HepG2 (cell line): ENCODE measurements around the gene MAP4K3. TPM values are rescaled to one million over a fixed set of nuclear protein-coding genes. Genes with fewer than 3 reads are reported as not detected.
"Not testable (repeated sequence)": the region's sequence is repeated elsewhere in the genome, so short reads cannot be mapped to it uniquely, and the experiment has no call there.

ENCODE experiments used
- ATAC-seq: fragments of 200-7000 bp; cut with Tn5 transposase; 3 replicates; pipeline ENCODE4 v1.9.1; 2020; ENCODE audit warnings: mild to moderate bottlenecking, moderate library complexity
- BruUV-seq: library from RNA; stranded (reverse); fragments of 400-500 nt; replicated peaks from 2 replicates; lab custom pipeline; 2021; lab: Mats Ljungman, UMichigan
- CTCF ChIA-PET: fragments of 300-600 bp; formaldehyde crosslinking; extraction: SDS; loops from one replicate; lab custom pipeline; 2021; ENCODE audit warnings: low total read pairs, inconsistent platforms, low intra/inter-chr PET ratio; lab: Yijun Ruan, JAX
- POLR2A ChIA-PET: fragments of 350-600 bp; sonication (Branson Sonifier 250); formaldehyde crosslinking; loops from one replicate; lab custom pipeline; 2020; ENCODE audit warnings: antibody characterized with exemption, inconsistent platforms; lab: Yijun Ruan, JAX
- DNase-seq: peaks from one replicate; pipeline ENCODE4 v3.0.0-alpha.2; 2015; ENCODE audit warnings: low spot score
- FAIRE-seq: peaks from 3 replicates; lab custom pipeline; 2011; peaks lifted over from hg19 to GRCh38; lab: Jason Lieb, UNC
- H2AFZ ChIP-seq: one replicate; pipeline ENCODE4 v1.6.1; 2011; ENCODE audit warnings: low read length, inconsistent platforms
- H3K27ac ChIP-seq: fragments of 300-600 bp; 3 replicates; pipeline ENCODE4 v1.8.0; 2011; ENCODE audit warnings: mixed run types, mild to moderate bottlenecking, mixed read lengths, low read length, inconsistent platforms; ENCODE audit not compliant: insufficient read depth; ENCODE audit errors: extremely low read length
- H3K27me3 ChIP-seq, 2 experiments: fragments of 200-600 bp in 1 of 2; 2 replicates in 1 of 2; 3 replicates in 1 of 2; pipeline versions ENCODE4 v1.6.0 to v1.8.0; 2011; ENCODE audit warnings: low read length in 2 of 2, mild to moderate bottlenecking in 2 of 2, moderate library complexity in 2 of 2, inconsistent platforms in 1 of 2; ENCODE audit not compliant: insufficient read depth in 2 of 2, control insufficient read depth in 1 of 2
- H3K36me3 ChIP-seq, 2 experiments: fragments of 200-600 bp in 1 of 2; replicated peaks in 1 of 2; 2 replicates in 1 of 2; 3 replicates in 1 of 2; pipeline versions ENCODE4 v1.5.1 to v1.8.0; 2011; ENCODE audit warnings: low read length in 2 of 2, inconsistent platforms in 1 of 2; ENCODE audit not compliant: insufficient read depth in 2 of 2, control insufficient read depth in 1 of 2
- H3K4me1 ChIP-seq: 2 replicates; pipeline ENCODE4 v1.5.1; 2012; ENCODE audit warnings: low read length, inconsistent platforms; ENCODE audit not compliant: insufficient read depth
- H3K4me2 ChIP-seq: 2 replicates; pipeline ENCODE4 v1.6.0; 2011; ENCODE audit warnings: low read depth, low read length, inconsistent platforms
- H3K4me3 ChIP-seq, 3 experiments: fragments of 200-600 bp in 1 of 3; sonication (generic), shearing (Covaris generic) in 1 of 3; replicated peaks in 1 of 3; 2 replicates each; pipeline ENCODE4 v1.5.1; 2011 to 2016; ENCODE audit warnings: low read length in 3 of 3, inconsistent platforms in 2 of 3, low read depth in 2 of 3, mild to moderate bottlenecking in 2 of 3, control low read depth in 1 of 3, mixed read lengths in 1 of 3; ENCODE audit not compliant: insufficient read depth in 1 of 3
- H3K79me2 ChIP-seq: one replicate; pipeline ENCODE4 v1.6.1; 2011; ENCODE audit warnings: low read length, inconsistent platforms; ENCODE audit not compliant: insufficient read depth
- H3K9ac ChIP-seq: 2 replicates; pipeline ENCODE4 v1.6.0; 2011; ENCODE audit warnings: mild to moderate bottlenecking, low read depth, low read length, inconsistent platforms; ENCODE audit not compliant: insufficient read depth
- H3K9me3 ChIP-seq: 2 replicates; pipeline ENCODE4 v1.5.1; 2012; ENCODE audit warnings: mild to moderate bottlenecking, low read length
- H4K20me1 ChIP-seq: 2 replicates; pipeline ENCODE4 v1.6.0; 2011; ENCODE audit warnings: inconsistent platforms, mild to moderate bottlenecking, low read length, moderate library complexity; ENCODE audit not compliant: insufficient read depth
- WGBS: methylation state at CpG from one replicate; pipeline ENCODE4 v1.1.6; 2017; ENCODE audit warnings: low lambda C conversion rate; 5-methylcytosine and 5-hydroxymethylcytosine counted together
- in situ Hi-C: cut with HindIII; loops from 2 replicates; pipeline ENCODE4 v1.10.0; 2017; ENCODE audit warnings: low pct_unique_long_range_greater_than_20kb; ENCODE audit not compliant: extremely low pct_ligation_motif_present
- intact Hi-C: fragments of 100-400 bp; cut with micrococcal nuclease; formaldehyde crosslinking; loops from one replicate; pipeline ENCODE4 v1.10.0; 2022; ENCODE audit not compliant: unreplicated experiment
- polyA plus RNA-seq, 8 experiments: library from polyadenylated mRNA; depleted of rRNA in 3 of 8; stranded (reverse) in 7 of 8; unstranded in 1 of 8; fragments of >200 nt; fragmentation: Illumina TruSeq in 4 of 8; extraction: Trizol in 4 of 8; gene quantifications; 2 replicates each; pipeline versions ENCODE4 v1.2.1 to v1.2.3, GENCODE V29; 2011 to 2016; ENCODE audit warnings: low read depth in 4 of 8, missing spikeins in 1 of 8, mixed read lengths in 1 of 8; ENCODE audit not compliant: insufficient read depth in 1 of 8
- total RNA-seq, 5 experiments: library from RNA; depleted of rRNA; stranded (reverse); fragments of >200 nt; fragmentation: Illumina TruSeq; extraction: Trizol; gene quantifications; 2 replicates each; pipeline ENCODE4 v1.2.3, GENCODE V29; 2016; ENCODE audit warnings: low read depth in 1 of 5

The MAP4K3 gene
- total and polyA plus RNA-seq, 2 of the 13 experiments (the other 11 are each of a cell fraction or from before 2014, with no cell fraction given), result 45.9 to 53.2 TPM

GRCh38 chr2:39244963-39245625 is 192.0 kb downstream of the MAP4K3 start:
- Histone ChIP-seq H3K36me3 (peaks cover 2 to 14% of the 10 kb centered on the region in 2 experiments; a peak in 2 of 5 replicates), H3K4me1 (peaks cover 11% of the 10 kb centered on the region)
- H3K27ac ChIP-seq, DNase-seq, H3K9me3 ChIP-seq, H3K4me2 ChIP-seq, intact Hi-C loops, FAIRE-seq, H3K79me2 ChIP-seq, H3K27me3 ChIP-seq, POLR2A ChIA-PET, H2AFZ ChIP-seq, BruUV-seq, H3K9ac ChIP-seq, H4K20me1 ChIP-seq, CTCF ChIA-PET, in situ Hi-C loops, H3K4me3 ChIP-seq: not testable (repeated sequence)
- WGBS, result 88% methylated on average over 31 of the region's 31 CpGs
- peak; percentile 32 for ATAC-seq

GRCh38 chr2:39244241-39244862 is 192.7 kb downstream of the MAP4K3 start:
- H3K27ac ChIP-seq, in situ Hi-C loops, H3K36me3 ChIP-seq, CTCF ChIA-PET, POLR2A ChIA-PET, BruUV-seq, H2AFZ ChIP-seq, H3K9me3 ChIP-seq, H3K4me3 ChIP-seq, FAIRE-seq, H3K9ac ChIP-seq, H3K79me2 ChIP-seq, H3K4me2 ChIP-seq, intact Hi-C loops, H4K20me1 ChIP-seq, DNase-seq, H3K27me3 ChIP-seq, ATAC-seq: not testable (repeated sequence)
- peaks cover 11% of the 10 kb centered on the region for H3K4me1 ChIP-seq
- WGBS, result 93% methylated on average over 19 of the region's 39 CpGs
